SU-DHL-6 (cell line): ENCODE results near the gene HDAC6.

Experiments used
- H2AFZ ChIP-seq: fragments of 200-600 bp; sonication (generic); 2 replicates; pipeline ENCODE4 v1.6.1; 2014; ENCODE audit warnings: low read depth, mild to moderate bottlenecking, moderate library complexity, mixed read lengths, antibody characterized with exemption, low read length; ENCODE audit not compliant: severe bottlenecking
- H3F3A ChIP-seq: fragments of 200-600 bp; shearing (Covaris generic); 2 replicates; pipeline ENCODE4 v1.6.0; 2016; ENCODE audit warnings: antibody characterized with exemption, mild to moderate bottlenecking; ENCODE audit not compliant: insufficient read depth
- H3K27ac ChIP-seq: fragments of 200-600 bp; sonication (generic); 2 replicates; pipeline ENCODE4 v1.5.1; 2016; ENCODE audit warnings: low read depth, mild to moderate bottlenecking, low read length, moderate library complexity, mixed read lengths
- H3K27me3 ChIP-seq: fragments of 200-600 bp; sonication (generic), shearing (Covaris generic); 2 replicates; pipeline ENCODE4 v1.6.0; 2014; ENCODE audit warnings: mild to moderate bottlenecking, low read length
- H3K36me3 ChIP-seq: fragments of 200-600 bp; sonication (generic); 2 replicates; pipeline ENCODE4 v1.6.1; 2014; ENCODE audit warnings: mild to moderate bottlenecking, low read length, mixed read lengths
- H3K4me2 ChIP-seq: fragments of 300-600, 200-600 bp; shearing (Covaris generic), sonication (generic); 2 replicates; pipeline ENCODE4 v1.6.0; 2014; ENCODE audit warnings: low read length, low read depth, mild to moderate bottlenecking; ENCODE audit not compliant: poor library complexity, severe bottlenecking
- H3K4me3 ChIP-seq: fragments of 200-600 bp; sonication (generic); 2 replicates; pipeline ENCODE4 v1.5.1; 2014; ENCODE audit warnings: antibody characterized with exemption, low read length, mild to moderate bottlenecking, mixed read lengths; ENCODE audit not compliant: insufficient read depth, poor library complexity, severe bottlenecking
- H3K79me2 ChIP-seq: fragments of 200-600 bp; sonication (generic); 2 replicates; pipeline ENCODE4 v1.6.1; 2014; ENCODE audit warnings: mild to moderate bottlenecking, low read length, moderate library complexity; ENCODE audit not compliant: insufficient read depth
- H3K9ac ChIP-seq: fragments of 200-600 bp; sonication (generic); 2 replicates; pipeline ENCODE4 v1.7.0; 2014; ENCODE audit warnings: mild to moderate bottlenecking, low read length
- H3K9me2 ChIP-seq: fragments of 200-600 bp; sonication (generic); replicated peaks from 2 replicates; pipeline ENCODE4 v1.6.1; 2014; ENCODE audit warnings: low read length; ENCODE audit not compliant: insufficient read depth
- H3K9me3 ChIP-seq: fragments of 200-600 bp; sonication (generic); 2 replicates; pipeline ENCODE4 v1.6.1; 2014; ENCODE audit warnings: low read length, mixed read lengths; ENCODE audit not compliant: insufficient read depth
- H4K20me1 ChIP-seq: fragments of 200-600 bp; sonication (generic); 2 replicates; pipeline ENCODE4 v1.6.1; 2014; ENCODE audit warnings: low read depth, mild to moderate bottlenecking, antibody characterized with exemption, low read length, moderate library complexity, mixed read lengths
- CTCF ChIP-seq: fragments of 200-600 bp; sonication (generic); IDR thresholded peaks from one replicate; pipeline ENCODE4 v1.5.1; 2017; ENCODE audit warnings: antibody characterized with exemption, mild to moderate bottlenecking, low read length, moderate library complexity; ENCODE audit not compliant: insufficient read depth, poor library complexity, severe bottlenecking
- EZH2phosphoT487 ChIP-seq: fragments of 200-600 bp; sonication (generic), shearing (Covaris generic); conservative IDR thresholded peaks from 2 replicates; pipeline ENCODE4 v1.6.1; 2018; ENCODE audit warnings: mild to moderate bottlenecking, antibody characterized with exemption, low read length, moderate library complexity, mixed read lengths

Gene HDAC6

DNA sequence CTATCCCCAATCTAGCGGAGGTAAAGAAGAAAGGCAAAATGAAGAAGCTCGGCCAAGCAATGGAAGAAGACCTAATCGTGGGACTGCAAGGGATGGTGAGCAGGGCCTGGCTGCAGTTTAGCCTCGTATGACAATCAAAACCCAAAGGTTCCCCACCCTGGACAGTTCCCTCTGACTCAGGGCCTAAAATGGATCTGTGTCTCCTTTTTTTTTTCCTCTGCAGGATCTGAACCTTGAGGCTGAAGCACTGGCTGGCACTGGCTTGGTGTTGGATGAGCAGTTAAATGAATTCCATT, 986 bp downstream of the HDAC6 start:
- H3K79me2 ChIP-seq = no peaks in the 10 kb centered on the region
- peak overlapping the region; percentile 65 for H3K4me2 ChIP-seq
- peak overlapping the region; percentile 84 for H3K9ac ChIP-seq
- H2AFZ ChIP-seq = no peak overlapping the region
- H4K20me1 ChIP-seq = no peaks in the 10 kb centered on the region
- H3F3A ChIP-seq = no peaks in the 10 kb centered on the region
- H3K4me3 ChIP-seq = peak overlapping the region; percentile 81
- no peak for TF ChIP-seq EZH2phosphoT487
- no peak for TF ChIP-seq CTCF
- no peaks in the 10 kb centered on the region for H3K9me2 ChIP-seq
- H3K9me3 ChIP-seq = no peaks in the 10 kb centered on the region
- no peaks in the 10 kb centered on the region for H3K36me3 ChIP-seq
- H3K27ac ChIP-seq = no peak overlapping the region
- H3K27me3 ChIP-seq = no peaks in the 10 kb centered on the region

- Histone ChIP-seq H3K27me3 (no peaks in the 10 kb centered on the region), H3K9ac (no peak overlapping the region), H3K27ac (no peak overlapping the region), H3K9me2 (no peaks in the 10 kb centered on the region), H3K4me3 (no peak overlapping the region), H3K36me3 (no peaks in the 10 kb centered on the region), H3F3A (no peaks in the 10 kb centered on the region), H3K9me3 (no peaks in the 10 kb centered on the region), H3K79me2 (no peaks in the 10 kb centered on the region), H2AFZ (no peak overlapping the region), H4K20me1 (no peaks in the 10 kb centered on the region), H3K4me2 (no peak overlapping the region)
- TF ChIP-seq CTCF = no peak
- no peak for TF ChIP-seq EZH2phosphoT487
Measured at GRCh38 chrX:48806081-48806480, 4.2 kb downstream of the HDAC6 start.

GRCh38 chrX:48813644-48814043, 11.8 kb downstream of the HDAC6 start:
- no peaks in the 10 kb centered on the region for H3K9me3 ChIP-seq
- H2AFZ ChIP-seq = no peak overlapping the region
- no peaks in the 10 kb centered on the region for H4K20me1 ChIP-seq
- H3K79me2 ChIP-seq = no peaks in the 10 kb centered on the region
- H3K36me3 ChIP-seq = no peaks in the 10 kb centered on the region
- H3K9me2 ChIP-seq = no peaks in the 10 kb centered on the region
- no peak overlapping the region for H3K4me3 ChIP-seq
- no peak overlapping the region for H3K27ac ChIP-seq
- no peaks in the 10 kb centered on the region for H3K27me3 ChIP-seq
- no peaks in the 10 kb centered on the region for H3F3A ChIP-seq
- no peak overlapping the region for H3K4me2 ChIP-seq
- TF ChIP-seq EZH2phosphoT487 = no peak
- no peak for TF ChIP-seq CTCF
- H3K9ac ChIP-seq = no peak overlapping the region

GRCh38 chrX:48814722-48815121, 12.9 kb downstream of the HDAC6 start:
- H3K9ac ChIP-seq = no peak overlapping the region
- no peak overlapping the region for H3K4me3 ChIP-seq
- H2AFZ ChIP-seq = no peak overlapping the region
- H3K4me2 ChIP-seq = no peak overlapping the region
- TF ChIP-seq CTCF = no peak
- no peak for TF ChIP-seq EZH2phosphoT487
- H4K20me1 ChIP-seq = no peaks in the 10 kb centered on the region
- H3K9me2 ChIP-seq = no peaks in the 10 kb centered on the region
- H3K27ac ChIP-seq = no peak overlapping the region
- no peaks in the 10 kb centered on the region for H3K79me2 ChIP-seq
- H3F3A ChIP-seq = no peaks in the 10 kb centered on the region
- no peaks in the 10 kb centered on the region for H3K27me3 ChIP-seq
- no peaks in the 10 kb centered on the region for H3K36me3 ChIP-seq
- H3K9me3 ChIP-seq = no peaks in the 10 kb centered on the region
